HCT116 (cell line): ENCODE measurements around the gene GSTO2. TPM values are rescaled to one million over a fixed set of nuclear protein-coding genes. Genes with fewer than 3 reads are reported as not detected.

Source experiments
- ATAC-seq: fragments of 200-7000 bp; cut with Tn5 transposase; 2 replicates; pipeline ENCODE4 v1.9.1; 2020; ENCODE audit warnings: mild to moderate bottlenecking, moderate library complexity
- BruUV-seq: library from RNA; stranded (reverse); fragments of 400-500 nt; replicated peaks from 2 replicates; lab custom pipeline; 2021; lab: Mats Ljungman, UMichigan
- CTCF ChIA-PET: fragments of 300-600 bp; sonication (Branson Sonifier 250); formaldehyde crosslinking; loops from one replicate; lab custom pipeline; 2021; ENCODE audit warnings: antibody characterized with exemption; lab: Charles Lee
- POLR2A ChIA-PET: fragments of 300-600, 350-600 bp; sonication (Branson Sonifier 250); formaldehyde crosslinking; loops from one replicate; lab custom pipeline; 2021; ENCODE audit warnings: antibody characterized with exemption; lab: Charles Lee
- RAD21 ChIA-PET, 2 experiments: fragments of 300-600 bp; sonication (Branson Sonifier 250); formaldehyde crosslinking; loops; one replicate each; lab custom pipeline; 2023; ENCODE audit warnings: low total read pairs in 2 of 2; ENCODE audit not compliant: uncharacterized antibody in 2 of 2, unreplicated experiment in 2 of 2, low non-redundant PET in 1 of 2; lab: Charles Lee
- DNase-seq: peaks from one replicate; pipeline ENCODE4 v3.0.0-alpha.2; 2010; ENCODE audit warnings: low read depth, low spot score
- H2AFZ ChIP-seq: fragments of 200-600 bp; shearing (Covaris generic), sonication (generic); 2 replicates; pipeline ENCODE4 v1.6.1; 2017; ENCODE audit warnings: low read depth, mixed run types, mixed read lengths, antibody characterized with exemption, low read length; ENCODE audit not compliant: poor library complexity, severe bottlenecking
- H3K27ac ChIP-seq: 2 replicates; pipeline ENCODE4 v1.5.1; 2012; ENCODE audit warnings: low read depth, low read length
- H3K27me3 ChIP-seq: fragments of 200-600 bp; sonication (generic); 2 replicates; pipeline ENCODE4 v1.6.1; 2016; ENCODE audit warnings: mixed run types, low read length, mixed read lengths; ENCODE audit not compliant: insufficient read depth
- H3K36me3 ChIP-seq, 2 experiments: fragments of 200-500 bp in 1 of 2; fragments of 200-600 bp in 1 of 2; sonication (Bioruptor generic) in 1 of 2; sonication (generic) in 1 of 2; 2 replicates each; pipeline versions ENCODE4 v1.5.1 to v1.6.1; 2014 to 2016; ENCODE audit warnings: low read length in 2 of 2, inconsistent platforms in 1 of 2, mixed read lengths in 1 of 2, mixed run types in 1 of 2; ENCODE audit not compliant: insufficient read depth in 2 of 2, control insufficient read depth in 1 of 2
- H3K4me1 ChIP-seq, 2 experiments: fragments of 200-600 bp in 1 of 2; sonication (generic) in 1 of 2; 2 replicates each; pipeline versions ENCODE4 v1.5.1 to v1.6.1; 2012 to 2017; ENCODE audit warnings: low read length in 2 of 2, inconsistent platforms in 1 of 2, mild to moderate bottlenecking in 1 of 2, mixed read lengths in 1 of 2, mixed run types in 1 of 2, moderate library complexity in 1 of 2; ENCODE audit not compliant: insufficient read depth in 2 of 2, control insufficient read depth in 1 of 2
- H3K4me2 ChIP-seq: fragments of 200-600 bp; sonication (generic); 2 replicates; pipeline ENCODE4 v1.6.1; 2017; ENCODE audit warnings: mixed run types, low read length, mixed read lengths
- H3K4me3 ChIP-seq, 2 experiments: fragments of 200-600 bp in 1 of 2; sonication (generic) in 1 of 2; replicated peaks in 1 of 2; 2 replicates each; pipeline ENCODE4 v1.5.1; 2011 to 2016; ENCODE audit warnings: low read length in 2 of 2, control low read depth in 1 of 2, low read depth in 1 of 2, mild to moderate bottlenecking in 1 of 2, mixed read lengths in 1 of 2, mixed run types in 1 of 2
- H3K79me2 ChIP-seq: fragments of 200-600 bp; sonication (generic); 2 replicates; pipeline ENCODE4 v1.6.1; 2017; ENCODE audit warnings: mild to moderate bottlenecking, mixed run types, low read length, moderate library complexity, mixed read lengths; ENCODE audit not compliant: insufficient read depth
- H3K9ac ChIP-seq: fragments of 200-600 bp; sonication (generic); 2 replicates; pipeline ENCODE4 v1.6.1; 2016; ENCODE audit warnings: low read length, mixed read lengths
- H3K9me2 ChIP-seq: fragments of 200-600 bp; sonication (generic), shearing (Covaris generic); 2 replicates; pipeline ENCODE4 v1.6.1; 2017; ENCODE audit warnings: mixed run types, mild to moderate bottlenecking, moderate library complexity; ENCODE audit not compliant: insufficient read depth
- H3K9me3 ChIP-seq, 2 experiments: fragments of 200-500 bp in 1 of 2; fragments of 200-600 bp in 1 of 2; sonication (Bioruptor generic) in 1 of 2; sonication (generic) in 1 of 2; 2 replicates each; pipeline ENCODE4 v1.6.1; 2014 to 2017; ENCODE audit warnings: low read length in 2 of 2, mixed read lengths in 2 of 2, inconsistent platforms in 1 of 2, low read depth in 1 of 2, mild to moderate bottlenecking in 1 of 2, mixed run types in 1 of 2, moderate library complexity in 1 of 2; ENCODE audit not compliant: control insufficient read depth in 1 of 2, insufficient read depth in 1 of 2
- H4K20me1 ChIP-seq: fragments of 200-600 bp; sonication (generic), shearing (Covaris generic); 2 replicates; pipeline ENCODE4 v1.6.1; 2017; ENCODE audit warnings: mixed run types, mild to moderate bottlenecking, moderate library complexity; ENCODE audit not compliant: insufficient read depth
- CBX3 ChIP-seq: IDR thresholded peaks from 2 replicates; pipeline ENCODE4 v1.6.1; 2012; ENCODE audit warnings: low read depth
- CEBPB ChIP-seq: IDR thresholded peaks from 2 replicates; pipeline ENCODE4 v1.6.1; 2012; ENCODE audit warnings: low read depth
- EGR1 ChIP-seq: IDR thresholded peaks from 2 replicates; pipeline ENCODE4 v1.6.1; 2012; ENCODE audit warnings: low read depth
- FOSL1 ChIP-seq: IDR thresholded peaks from 2 replicates; pipeline ENCODE4 v1.6.1; 2012; ENCODE audit warnings: low read depth
- POLR2AphosphoS5 ChIP-seq: IDR thresholded peaks from 2 replicates; pipeline ENCODE4 v1.6.1; 2011; ENCODE audit warnings: mild to moderate bottlenecking, low read depth, low read length, moderate library complexity
- TCF7L2 ChIP-seq: IDR thresholded peaks from 2 replicates; pipeline ENCODE4 v1.7.0; 2011; ENCODE audit warnings: borderline replicate concordance, inconsistent platforms; ENCODE audit not compliant: insufficient read depth, insufficient read length; ENCODE audit errors: extremely low read depth
- YY1 ChIP-seq: IDR thresholded peaks from 2 replicates; pipeline ENCODE4 v1.6.1; 2011; ENCODE audit warnings: low read length, low read depth, moderate library complexity, mild to moderate bottlenecking; ENCODE audit not compliant: insufficient replicate concordance; ENCODE audit errors: extremely low read depth
- ZFX ChIP-seq: fragments of 450-650 bp; IDR thresholded peaks from 2 replicates; pipeline ENCODE4 v1.6.1; 2017
- intact Hi-C: fragments of 100-400 bp; cut with micrococcal nuclease; formaldehyde crosslinking; loops from 2 replicates; pipeline ENCODE4 v1.10.0; 2022
- total RNA-seq: library from RNA; stranded (reverse); gene quantifications from one replicate; pipeline ENCODE4 v1.2.1, GENCODE V29; 2021; ENCODE audit not compliant: unreplicated experiment
- TF ChIP-seq, protein P1 (sequence below): IDR thresholded peaks from 2 replicates; pipeline ENCODE4 v1.6.1; 2012
- TF ChIP-seq, protein P2 (sequence below): IDR thresholded peaks from 2 replicates; pipeline ENCODE4 v1.6.1; 2011; ENCODE audit warnings: mild to moderate bottlenecking, low read length, moderate library complexity; ENCODE audit not compliant: insufficient replicate concordance; ENCODE audit errors: extremely low read depth

GSTO2 gene
- total RNA-seq, 1 experiment from 2014 or later, result 115 TPM

DNA sequence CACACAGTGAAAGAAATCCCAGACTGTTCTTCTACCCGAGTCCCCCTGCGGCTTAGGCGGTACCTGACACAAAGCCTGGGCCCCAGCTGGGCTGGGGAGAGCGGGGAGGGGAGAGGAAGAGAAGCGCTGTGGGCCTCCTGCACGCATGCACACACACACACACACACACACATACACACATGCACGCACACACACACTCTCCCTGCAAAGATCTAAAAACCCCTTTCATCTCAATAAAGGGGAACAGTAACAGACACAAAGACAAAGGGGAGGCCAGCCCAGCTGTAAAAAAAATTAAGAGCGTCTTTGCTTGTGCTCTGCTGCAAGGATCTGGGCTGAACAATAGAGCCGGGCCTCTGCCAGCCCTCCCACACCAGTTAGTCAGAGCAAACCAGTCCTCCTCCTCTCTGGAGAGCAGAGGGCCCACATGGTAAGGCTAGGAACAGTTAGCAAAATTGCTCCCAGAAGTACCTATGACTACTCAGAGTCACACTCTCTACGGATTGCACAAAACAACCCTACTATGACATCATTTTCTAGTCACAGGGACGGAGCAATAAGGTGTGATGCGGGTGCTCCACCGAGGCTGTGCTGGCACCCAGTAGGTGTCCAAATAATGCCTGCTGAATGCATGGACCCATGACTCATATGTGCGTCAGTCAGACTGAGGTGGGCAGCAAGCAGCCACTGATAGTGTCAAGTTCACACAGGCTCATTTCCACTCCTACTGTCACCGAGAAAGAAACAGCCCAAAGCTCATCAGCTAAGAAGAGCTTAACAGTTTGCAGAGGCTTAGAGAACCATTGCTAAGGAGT lies 60.1 kb downstream of the GSTO2 start:
- TF ChIP-seq CBX3 (no peak), CEBPB (no peak), YY1 (peak; percentile 23), FOSL1 (no peak), ZFX (0 out of 2 replicates have a peak, but pooled peaks have one; percentile 11), EGR1 (no peak), POLR2AphosphoS5 (peak; percentile 71), TCF7L2 (no peak)
- TF ChIP-seq, protein P1, sequence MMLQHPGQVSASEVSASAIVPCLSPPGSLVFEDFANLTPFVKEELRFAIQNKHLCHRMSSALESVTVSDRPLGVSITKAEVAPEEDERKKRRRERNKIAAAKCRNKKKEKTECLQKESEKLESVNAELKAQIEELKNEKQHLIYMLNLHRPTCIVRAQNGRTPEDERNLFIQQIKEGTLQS, result no peak
- TF ChIP-seq, protein P2, sequence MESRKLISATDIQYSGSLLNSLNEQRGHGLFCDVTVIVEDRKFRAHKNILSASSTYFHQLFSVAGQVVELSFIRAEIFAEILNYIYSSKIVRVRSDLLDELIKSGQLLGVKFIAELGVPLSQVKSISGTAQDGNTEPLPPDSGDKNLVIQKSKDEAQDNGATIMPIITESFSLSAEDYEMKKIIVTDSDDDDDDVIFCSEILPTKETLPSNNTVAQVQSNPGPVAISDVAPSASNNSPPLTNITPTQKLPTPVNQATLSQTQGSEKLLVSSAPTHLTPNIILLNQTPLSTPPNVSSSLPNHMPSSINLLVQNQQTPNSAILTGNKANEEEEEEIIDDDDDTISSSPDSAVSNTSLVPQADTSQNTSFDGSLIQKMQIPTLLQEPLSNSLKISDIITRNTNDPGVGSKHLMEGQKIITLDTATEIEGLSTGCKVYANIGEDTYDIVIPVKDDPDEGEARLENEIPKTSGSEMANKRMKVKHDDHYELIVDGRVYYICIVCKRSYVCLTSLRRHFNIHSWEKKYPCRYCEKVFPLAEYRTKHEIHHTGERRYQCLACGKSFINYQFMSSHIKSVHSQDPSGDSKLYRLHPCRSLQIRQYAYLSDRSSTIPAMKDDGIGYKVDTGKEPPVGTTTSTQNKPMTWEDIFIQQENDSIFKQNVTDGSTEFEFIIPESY, result no peak
- no peaks in the 10 kb centered on the region for H4K20me1 ChIP-seq
- no peaks in the 10 kb centered on the region for H3K36me3 ChIP-seq
- H3K4me1 ChIP-seq, result peaks cover 61 to 66% of the 10 kb centered on the region in 2 experiments
- H3K9me3 ChIP-seq, result no peaks in the 10 kb centered on the region
- H3K4me3 ChIP-seq, result peak overlapping the region; percentile 21 to 51
- H3K79me2 ChIP-seq, result peaks cover 78% of the 10 kb centered on the region
- POLR2A ChIA-PET, result interaction anchor here (1.0 to 1.3 kb wide), 3 partner anchors 9 to 18 kb away, joined by 3 to 5 read pairs (median 3); partner anchors contain the start of gene ITPRIP
- intact Hi-C loops, result loop anchor here (1.0 kb wide), 1 partner anchor 9 kb away; the partner anchor contains the start of gene ITPRIP
- ATAC-seq (peak; percentile 78), DNase-seq (peak; percentile 94)
- no peaks in the 10 kb centered on the region for H3K9me2 ChIP-seq
- TSS peak; percentile 48 for BruUV-seq
- peak overlapping the region; percentile 87 for H3K27ac ChIP-seq
- RAD21 ChIA-PET, result no interaction called here
- H3K4me2 ChIP-seq, result peak overlapping the region; percentile 85
- H3K27me3 ChIP-seq, result no peaks in the 10 kb centered on the region
- H3K9ac ChIP-seq, result peak overlapping the region; percentile 64
- CTCF ChIA-PET, result interaction anchor here (1.0 to 2.4 kb wide), 5 partner anchors 9 to 54 kb away, joined by 3 to 7 read pairs (median 3); partner anchors contain the start of genes CFAP58 and ITPRIP
- peak overlapping the region; percentile 37 for H2AFZ ChIP-seq
